Right lobe of liver (tissue), 4 donors: ENCODE data around the gene HMGCL.
"Not testable (repeated sequence)": the region's sequence is repeated elsewhere in the genome, so short reads cannot be mapped to it uniquely, and the experiment has no call there.

ENCODE experiments used
- CTCF ChIP-seq, 4 donors: fragments of 200-600 bp in 3 of 4; fragments of 450-650 bp in 1 of 4; IDR thresholded peaks; one replicate each; pipeline versions ENCODE4 v1.5.1 to v1.8.0; 2016 to 2022; ENCODE audit warnings: antibody characterized with exemption in 4 of 4, mild to moderate bottlenecking in 2 of 4
- POLR2A ChIP-seq: fragments of 450-650 bp; IDR thresholded peaks from one replicate; pipeline ENCODE4 v1.6.1; 2017; ENCODE audit warnings: antibody characterized with exemption, mild to moderate bottlenecking
- donor health status: DM: no; HTN: no; CAD: no.
- donor health status: DM: no; HTN: no; CAD: no.
- donor health status: DM: no; HTN: yes; CAD: no.

- TF ChIP-seq POLR2A; CTCF (IDR thresholded peaks at IDR 0.05): not testable (repeated sequence)
Observed at GRCh38 chr1:23851406-23851805, 26.2 kb upstream of the HMGCL start.
